ENCODE measurements around the gene NFX1.
"Not testable (repeated sequence)": the region's sequence is repeated elsewhere in the genome, so short reads cannot be mapped to it uniquely, and the experiment has no call there.

Gene NFX1

GRCh38 chr9:33311953-33312352 lies 21.6 kb downstream of the NFX1 start:
- DNase-seq, result no peak

- DNase-seq, result no peak
Measured at GRCh38 chr9:33315371-33315770, 25.1 kb downstream of the NFX1 start.

GRCh38 chr9:33317136-33317535 lies 26.8 kb downstream of the NFX1 start:
- DNase-seq, result not testable (repeated sequence)

DNA sequence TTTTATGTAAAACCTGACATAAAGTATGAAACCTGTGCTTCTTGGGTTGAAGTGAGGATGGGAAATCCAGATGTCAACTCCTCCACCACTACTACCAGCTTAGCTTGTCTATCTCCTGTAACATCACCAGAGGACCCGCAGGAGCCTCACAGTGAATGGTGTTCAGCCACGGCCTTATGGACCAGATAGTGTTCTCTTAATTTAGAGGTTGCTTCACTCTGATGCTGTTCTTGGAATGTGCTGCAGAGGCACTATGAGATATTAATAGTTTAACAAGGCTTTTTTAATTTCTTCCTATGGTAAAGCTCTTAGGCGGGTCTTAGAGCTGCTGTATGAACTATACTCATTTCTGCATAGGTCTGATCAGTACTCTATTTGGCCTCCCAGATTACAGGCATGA lies 27.9 kb downstream of the NFX1 start:
- DNase-seq, result no peak

GRCh38 chr9:33318781-33319180 lies 28.5 kb downstream of the NFX1 start:
- DNase-seq, result no peak

- DNase-seq, result no peak
Measured at GRCh38 chr9:33320230-33320567, 29.9 kb downstream of the NFX1 start.

- no peak for DNase-seq
Measured at GRCh38 chr9:33320568-33321261, 30.4 kb downstream of the NFX1 start.

DNA sequence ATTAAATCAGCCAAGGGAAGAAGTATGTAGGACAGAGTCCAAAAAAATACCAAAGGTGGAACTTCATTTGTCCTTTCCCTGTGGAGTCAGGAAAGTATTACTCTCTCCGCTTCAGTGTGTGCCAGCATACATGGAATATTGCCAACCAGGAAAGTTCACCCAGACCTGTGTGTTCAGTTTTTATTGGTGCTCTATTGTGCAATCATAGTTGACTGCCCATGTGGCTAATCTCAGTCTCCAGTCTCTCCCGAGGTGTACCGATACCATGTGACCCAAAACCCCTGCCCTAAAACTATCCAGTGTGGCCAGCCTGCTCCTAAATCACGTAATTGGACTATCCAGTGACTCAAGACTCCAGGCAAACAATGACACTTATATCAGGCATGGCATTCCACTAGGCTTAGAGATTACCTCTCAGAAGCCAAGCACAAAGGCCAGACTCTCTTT lies 38.8 kb downstream of the NFX1 start:
- DNase-seq, result no peak

- DNase-seq, result no peak
Measured at GRCh38 chr9:33329979-33330378, 39.7 kb downstream of the NFX1 start.

- DNase-seq, result no peak
Measured at GRCh38 chr9:33331377-33331891, 41.1 kb downstream of the NFX1 start.

DNA sequence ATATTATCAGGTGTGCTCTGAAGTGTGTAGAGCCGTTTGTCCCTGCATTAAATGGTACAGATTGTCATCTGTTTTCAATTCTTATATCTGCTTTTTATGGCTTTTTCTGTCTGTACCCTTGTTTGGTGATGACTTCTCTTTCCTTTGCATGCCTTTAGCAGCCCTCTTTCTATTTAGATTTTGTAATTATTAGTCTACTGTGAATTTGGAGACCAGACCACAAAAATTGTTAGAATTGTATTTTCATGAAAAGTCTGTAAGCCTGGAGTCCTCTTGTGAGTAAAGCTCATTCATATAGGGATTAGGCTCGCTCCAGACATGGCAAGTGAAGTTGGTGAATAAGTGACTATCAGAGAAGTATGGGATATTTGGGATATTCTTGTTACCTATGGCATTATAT lies 41.7 kb downstream of the NFX1 start:
- DNase-seq, result no peak

GRCh38 chr9:33332956-33333355 lies 42.6 kb downstream of the NFX1 start:
- DNase-seq, result not testable (repeated sequence)

DNA sequence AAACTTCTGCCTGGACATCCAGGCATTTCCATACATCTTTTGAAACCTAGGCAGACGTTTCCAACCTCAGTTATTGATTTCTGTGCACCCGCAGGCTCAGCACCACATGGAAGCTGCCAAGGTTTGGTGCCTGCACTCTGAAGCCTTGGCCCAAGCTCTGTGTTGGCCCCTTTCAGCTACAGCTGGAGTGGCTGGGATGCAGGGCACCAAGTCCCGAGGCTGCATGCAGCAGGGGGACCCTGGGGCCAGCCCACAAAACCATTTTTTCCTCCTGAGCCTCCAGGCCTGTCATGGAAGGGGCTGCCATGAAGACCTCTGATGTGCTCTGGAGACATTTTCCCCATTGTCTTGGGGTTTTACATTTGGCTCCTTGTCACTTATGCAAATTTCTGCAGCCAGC lies 49.9 kb downstream of the NFX1 start:
- no peak for DNase-seq

DNA sequence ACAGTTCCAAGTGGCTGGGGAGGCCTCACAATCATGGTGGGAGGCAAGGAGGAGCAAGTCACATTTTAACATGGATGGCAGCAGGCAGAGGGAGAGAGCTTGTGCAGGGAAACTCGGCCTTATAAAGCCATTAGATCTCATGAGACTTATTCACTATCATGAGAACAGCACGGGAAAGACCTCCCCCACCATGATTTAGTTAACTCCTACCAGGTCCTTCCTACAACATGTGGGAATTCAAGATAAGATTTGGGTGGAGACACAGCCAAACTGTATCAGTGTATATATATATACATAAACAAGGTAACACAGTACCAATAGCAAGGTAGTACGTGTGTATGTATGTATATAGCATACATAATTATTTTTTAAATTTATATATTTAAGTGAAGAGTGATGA lies 50.9 kb downstream of the NFX1 start:
- DNase-seq, result no peak

- DNase-seq, result no peak
Measured at GRCh38 chr9:33344145-33344544, 53.8 kb downstream of the NFX1 start.

- DNase-seq, result no peak
Measured at GRCh38 chr9:33346564-33346963, 56.2 kb downstream of the NFX1 start.

DNA sequence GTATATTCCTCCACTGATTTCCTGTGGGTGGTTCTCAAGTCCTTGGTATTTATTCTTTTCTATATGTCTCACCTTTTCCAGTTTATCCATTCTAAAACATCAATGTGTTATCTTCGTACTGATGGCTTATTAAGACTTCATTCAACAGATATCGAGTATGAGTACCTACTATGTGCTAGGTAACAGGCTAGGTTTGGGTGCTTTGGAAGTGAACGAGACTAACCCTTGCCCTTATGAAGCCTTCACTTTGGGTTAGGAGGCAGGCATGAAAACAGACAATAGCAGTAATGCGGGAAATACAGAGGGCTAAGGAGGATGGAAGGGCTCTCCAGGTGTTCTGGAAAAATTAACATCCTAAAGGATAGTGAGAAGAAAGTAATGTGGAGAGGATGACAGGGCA lies 58.7 kb downstream of the NFX1 start:
- DNase-seq, result no peak

GRCh38 chr9:33349743-33350142 lies 59.4 kb downstream of the NFX1 start:
- no peak for DNase-seq

GRCh38 chr9:33350310-33350709 lies 60.0 kb downstream of the NFX1 start:
- DNase-seq, result no peak

GRCh38 chr9:33351547-33351946 lies 61.2 kb downstream of the NFX1 start:
- no peak for DNase-seq

DNA sequence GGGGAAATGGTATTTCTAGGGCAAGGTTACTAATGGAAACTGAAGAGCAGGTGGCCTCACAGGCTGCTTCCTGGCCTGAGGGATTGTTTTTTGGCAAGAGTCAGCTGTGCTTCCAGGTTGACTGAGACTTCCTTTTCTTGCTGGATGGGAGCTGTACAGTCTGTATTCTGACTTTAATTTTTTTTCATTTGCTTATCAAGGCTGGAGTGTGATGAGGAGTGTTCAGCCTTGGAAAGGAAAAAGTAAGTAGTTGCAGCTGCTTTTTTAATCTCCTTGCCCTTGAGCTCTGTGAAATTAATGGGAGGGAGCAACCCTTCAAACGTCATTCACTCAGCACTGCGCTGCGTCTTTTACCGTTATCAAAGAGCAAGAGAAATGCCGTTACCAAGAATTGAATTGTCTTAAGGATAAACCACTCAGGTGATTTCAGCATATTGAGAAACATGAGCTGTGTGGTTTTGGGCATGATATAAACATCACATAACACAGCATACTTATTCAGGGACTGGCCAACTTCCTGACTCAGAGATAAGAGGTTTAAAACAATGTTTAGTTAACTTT lies 64.4 kb downstream of the NFX1 start:
- no peak for DNase-seq

DNA sequence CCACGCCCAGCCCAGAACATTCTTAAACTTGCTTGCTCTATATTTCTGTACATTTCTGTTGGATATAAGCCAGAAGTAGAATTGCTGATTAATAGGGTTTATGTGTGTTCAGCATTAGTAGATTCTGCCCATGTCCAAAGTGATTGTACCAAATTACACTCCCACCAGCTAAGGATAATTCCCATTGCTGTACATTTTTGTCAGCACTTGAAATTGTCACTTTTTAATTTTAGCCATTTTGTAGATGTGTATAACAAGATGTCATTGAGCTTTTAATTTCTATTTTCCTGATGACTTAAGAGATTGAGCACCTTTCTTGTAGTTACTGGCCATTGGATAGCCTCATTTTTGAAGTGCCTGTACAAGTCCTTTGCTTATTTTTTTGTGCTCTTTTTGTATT lies 65.6 kb downstream of the NFX1 start:
- DNase-seq, result no peak

- not testable (repeated sequence) for DNase-seq
Measured at GRCh38 chr9:33358641-33359040, 68.3 kb downstream of the NFX1 start.

DNA sequence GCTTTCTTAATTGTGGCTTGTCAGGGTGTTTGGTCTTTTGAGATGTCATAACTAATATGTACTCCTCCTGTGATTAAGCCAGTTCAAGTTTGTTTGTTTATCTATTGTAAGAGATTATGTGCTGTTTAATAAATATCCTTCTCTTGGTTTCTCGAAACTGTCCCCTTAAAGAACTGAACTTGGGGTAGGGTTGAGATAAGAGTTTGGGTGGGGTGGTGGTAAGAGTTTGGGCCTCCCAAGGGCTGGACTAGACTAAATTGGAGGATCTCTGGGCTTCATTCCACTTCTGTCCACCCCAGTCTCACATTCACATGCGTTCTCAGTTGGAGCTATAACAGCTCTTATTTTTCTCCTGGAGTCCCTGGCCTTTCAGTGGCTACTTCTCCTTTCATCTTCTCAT lies 73.8 kb downstream of the NFX1 start:
- DNase-seq, result no peak

GRCh38 chr9:33364814-33365213 lies 74.5 kb downstream of the NFX1 start:
- DNase-seq, result not testable (repeated sequence)
